NCI-H345 treated with DMSO at 0.1 percent for 48 hours (cell line): Measurements from ENCODE around the gene VSIR.

Source experiments
- DNase-seq: peaks from one replicate; lab custom pipeline; 2025; ENCODE audit not compliant: unreplicated experiment; lab: John Stamatoyannopoulos, UW

The VSIR gene

DNA sequence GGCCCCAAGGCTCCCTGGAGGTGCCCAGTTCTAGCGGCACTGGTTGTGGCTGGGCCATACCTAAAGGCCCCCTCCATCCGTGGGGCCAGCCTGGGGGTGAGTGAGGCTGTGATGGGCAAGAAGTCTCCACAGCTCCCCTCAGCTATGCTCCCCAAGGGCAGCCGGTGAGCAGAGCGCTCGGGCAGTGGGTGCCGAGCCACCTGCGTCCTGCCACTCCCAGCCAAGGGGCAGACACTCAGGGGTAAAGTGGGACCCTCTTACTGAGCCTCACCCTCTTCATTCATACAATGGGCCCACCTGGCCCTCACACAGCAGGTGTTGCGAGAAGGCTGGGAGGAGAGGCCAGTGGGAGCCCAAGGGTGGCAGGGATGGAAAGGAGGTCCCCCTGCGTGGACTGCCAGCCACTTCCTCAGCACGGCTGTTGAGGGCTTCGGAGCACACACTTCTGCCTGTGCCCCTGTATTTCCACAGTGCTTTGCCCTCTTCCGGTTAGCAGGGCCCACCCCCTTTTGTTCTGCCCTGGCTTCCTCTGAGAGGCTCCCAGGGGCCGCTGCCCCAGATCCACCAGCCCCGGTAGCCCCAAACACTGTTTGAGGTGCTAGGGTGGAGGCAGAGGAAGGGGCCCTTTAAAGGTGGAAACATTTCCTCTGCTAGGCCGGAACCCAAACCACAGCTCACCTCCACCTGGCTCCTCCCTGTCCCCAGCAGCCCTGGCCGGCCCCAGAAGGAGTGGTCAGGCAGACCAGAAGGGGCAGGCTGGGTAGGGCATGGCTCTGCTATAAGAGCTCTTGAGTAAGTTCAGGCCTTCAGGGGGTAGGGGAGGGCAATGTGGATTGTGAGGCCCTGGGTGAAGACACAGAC, 37.4 kb downstream of the VSIR start:
- DNase-seq, result no peak

DNA sequence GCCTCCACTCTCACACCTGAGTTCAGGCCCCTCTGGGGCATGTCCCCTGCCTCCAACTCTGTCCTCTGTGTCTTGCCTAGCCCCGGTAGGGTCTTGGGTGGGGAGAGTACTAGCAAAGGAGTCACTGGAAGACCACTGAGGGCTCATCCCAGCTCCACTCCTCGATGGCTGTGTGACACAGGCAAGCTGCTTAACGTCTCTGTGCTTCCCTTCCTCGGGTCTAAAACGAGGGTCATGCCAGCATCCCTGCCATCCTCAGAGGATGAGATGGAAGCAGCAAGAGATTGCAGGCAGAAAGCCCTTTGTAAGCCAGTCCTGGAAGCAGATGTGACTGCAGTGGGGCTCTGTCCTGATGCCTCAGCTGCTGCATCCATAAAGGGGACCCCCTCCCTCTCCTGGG, 38.5 kb downstream of the VSIR start:
- DNase-seq, result no peak

- DNase-seq, result no peak
These were observed 41.5 kb downstream of the VSIR start for GRCh38 chr10:71731791-71732190.

- DNase-seq, result no peak
These were observed 44.1 kb downstream of the VSIR start for GRCh38 chr10:71729161-71729636.

GRCh38 chr10:71727738-71728737, 45.3 kb downstream of the VSIR start:
- no peak for DNase-seq

DNA sequence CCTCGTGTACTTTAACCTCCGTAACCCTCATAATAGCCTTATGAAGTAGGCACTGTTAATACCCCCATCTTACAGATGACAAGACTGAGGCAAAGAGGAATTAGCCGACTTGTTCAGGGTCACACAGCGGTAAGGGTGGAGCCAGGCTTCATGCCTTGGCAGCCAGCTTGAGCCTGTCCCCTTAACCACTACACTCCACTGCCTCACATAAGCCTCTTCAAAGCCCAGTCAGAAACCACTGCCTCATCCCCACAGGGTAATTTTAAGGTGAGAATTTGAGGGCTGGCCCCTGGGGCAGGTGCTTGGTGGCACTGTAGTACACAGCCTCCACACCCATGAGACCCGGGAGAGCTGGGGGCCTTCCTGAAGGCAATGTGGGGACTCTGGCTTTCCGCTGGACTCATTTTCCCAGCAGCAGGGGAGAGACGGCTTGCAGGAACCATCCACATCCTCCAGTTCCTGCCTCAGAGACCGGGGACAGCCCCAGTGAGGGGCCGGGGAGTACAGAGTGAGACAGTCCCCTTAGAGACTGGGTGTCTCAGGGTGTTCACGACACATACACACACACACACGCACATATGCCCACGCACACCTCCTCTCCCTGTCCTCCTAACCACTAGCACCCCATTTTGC, 46.1 kb downstream of the VSIR start:
- DNase-seq, result no peak

- no peak for DNase-seq
These were observed 46.7 kb downstream of the VSIR start for GRCh38 chr10:71726580-71727104.

DNA sequence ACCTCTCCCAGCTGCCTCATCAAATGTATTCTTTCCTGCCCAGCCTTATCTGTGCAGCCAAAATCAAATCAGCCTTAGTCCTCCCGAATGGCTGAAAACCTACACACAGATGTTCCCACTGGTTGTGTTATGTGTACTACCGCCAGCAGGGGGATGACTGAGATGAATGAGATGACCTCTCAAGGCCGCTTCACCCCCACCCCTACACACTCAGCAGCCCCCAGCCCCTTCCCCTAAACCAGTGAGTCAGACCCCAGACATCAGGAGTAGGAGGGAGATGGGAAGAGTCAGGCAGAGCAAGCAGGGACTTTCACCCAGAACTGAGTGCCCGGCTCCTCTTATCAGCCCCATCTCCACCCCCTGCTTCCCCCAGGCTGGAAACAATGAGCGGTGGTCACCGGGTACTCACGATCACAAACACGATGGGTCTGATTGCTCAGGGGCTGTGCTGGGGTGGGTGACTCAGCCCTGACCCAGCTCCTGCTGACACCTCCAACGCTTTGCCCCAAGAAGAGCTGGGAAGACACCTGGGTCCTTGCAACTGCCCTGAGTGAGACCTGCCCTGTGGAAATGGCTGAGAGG, 47.2 kb downstream of the VSIR start:
- DNase-seq, result no peak

DNA sequence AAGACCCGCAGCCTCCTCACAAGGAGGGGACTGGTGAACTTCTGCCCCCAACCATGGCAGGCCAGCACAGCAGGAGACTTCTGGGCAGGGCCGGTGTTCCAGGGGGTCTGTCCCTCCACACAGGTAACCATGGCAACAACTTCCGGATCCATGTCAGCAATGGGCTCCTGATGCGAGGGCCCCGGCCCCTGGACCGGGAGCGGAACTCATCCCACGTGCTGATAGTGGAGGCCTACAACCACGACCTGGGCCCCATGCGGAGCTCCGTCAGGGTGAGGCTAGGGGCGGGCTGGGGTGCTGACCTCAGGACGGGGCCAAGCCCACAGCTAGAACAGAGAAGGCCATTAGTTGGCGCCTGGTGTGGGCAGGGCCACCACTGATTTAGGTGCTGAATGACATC, 48.1 kb downstream of the VSIR start:
- no peak for DNase-seq

GRCh38 chr10:71724539-71724938, 48.8 kb downstream of the VSIR start:
- no peak for DNase-seq

DNA sequence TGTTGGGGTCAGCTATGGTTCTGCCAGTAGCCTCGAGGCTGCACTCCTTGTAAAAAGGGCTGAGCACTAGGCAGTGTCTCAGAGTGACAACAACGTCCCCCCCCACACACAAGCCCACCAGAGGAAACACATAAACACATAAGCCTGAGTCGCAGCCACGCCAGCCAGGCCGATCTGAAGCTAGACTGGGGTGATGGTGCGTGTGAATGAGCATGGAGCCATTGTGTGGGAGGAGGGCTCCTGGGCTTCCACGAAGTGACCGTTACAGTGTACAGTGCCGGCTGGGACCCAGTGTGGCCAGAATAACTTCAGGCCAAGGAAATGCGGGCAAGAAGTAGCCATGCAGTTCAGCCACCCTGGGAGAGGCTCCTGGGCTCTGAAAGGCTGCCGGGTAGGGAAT, 50.0 kb downstream of the VSIR start:
- DNase-seq, result no peak

- no peak for DNase-seq
These were observed 50.5 kb downstream of the VSIR start for GRCh38 chr10:71722849-71723248.

DNA sequence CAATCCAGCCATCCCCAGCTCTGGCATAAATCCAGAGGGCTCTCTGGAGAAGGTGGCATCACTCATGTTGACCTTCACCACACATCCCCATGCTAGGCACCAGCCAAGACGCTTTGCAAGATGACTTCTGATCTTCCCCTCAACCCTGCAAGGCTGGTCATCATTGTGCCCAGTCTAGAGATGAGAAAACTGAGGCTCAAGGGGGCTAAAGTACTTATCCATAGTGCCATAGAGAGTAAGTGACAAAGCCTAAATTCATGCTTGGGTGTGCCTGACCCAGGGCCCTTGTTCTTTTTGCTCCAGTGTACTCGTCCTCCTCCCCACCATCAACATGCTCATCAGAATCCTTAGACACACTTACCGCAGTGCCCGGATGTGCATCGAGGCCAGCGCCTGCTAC, 52.0 kb downstream of the VSIR start:
- no peak for DNase-seq

GRCh38 chr10:71720288-71720687, 53.0 kb downstream of the VSIR start:
- no peak for DNase-seq

GRCh38 chr10:71719464-71720201, 53.7 kb downstream of the VSIR start, which contains the start of gene C10orf105:
TSS of gene C10orf105 (minus strand) at chr10:71719778. CDS start at chr10:71716337, 3,441 bp downstream.
- no peak for DNase-seq

DNA sequence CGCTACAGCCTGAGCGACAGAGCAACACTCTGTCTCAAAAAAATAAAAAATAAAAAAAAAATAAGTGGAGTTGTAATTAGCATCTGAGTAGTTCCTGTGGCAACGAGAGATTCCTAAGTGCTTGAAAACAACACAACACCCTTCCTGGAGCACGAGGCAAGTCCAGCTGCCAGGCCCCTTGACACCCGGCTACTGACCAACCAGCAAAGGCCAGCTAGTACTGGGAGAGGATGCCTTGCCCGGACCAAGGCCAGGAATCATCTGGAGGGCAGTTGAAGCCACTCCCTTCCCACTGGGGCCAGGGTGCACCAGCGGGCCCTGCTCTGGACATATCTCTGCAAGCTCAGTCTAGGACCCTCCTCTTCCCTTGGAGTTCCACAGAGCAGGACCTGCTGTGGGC, 54.3 kb downstream of the VSIR start:
- DNase-seq, result no peak

DNA sequence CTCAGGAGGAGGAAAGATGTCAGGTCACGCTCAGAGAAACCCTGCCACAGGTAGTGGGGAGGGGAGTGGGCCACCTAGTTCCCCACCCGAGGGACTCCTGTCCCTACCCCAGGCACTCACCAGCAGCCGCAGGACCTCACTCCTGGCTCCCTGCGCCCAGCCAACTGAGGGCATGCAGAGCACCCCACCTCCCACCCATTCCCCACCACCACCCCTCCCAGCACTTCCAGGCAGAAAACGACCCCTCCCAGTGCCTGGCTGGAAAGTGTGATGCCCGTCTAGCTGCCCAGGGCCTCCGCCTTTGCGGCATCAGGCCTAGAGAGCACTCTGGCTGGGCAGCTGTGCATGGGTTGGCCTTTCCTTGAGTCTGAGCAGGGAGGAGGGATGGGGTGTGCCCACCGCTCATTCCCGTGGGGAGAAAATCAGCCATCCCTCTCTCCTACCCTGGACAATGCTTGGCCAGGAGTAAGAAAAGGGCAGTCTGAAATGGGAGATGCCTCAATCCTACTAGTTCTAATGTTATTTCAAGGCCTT, 55.1 kb downstream of the VSIR start:
- no peak for DNase-seq

- DNase-seq, result no peak
These were observed 55.8 kb downstream of the VSIR start for GRCh38 chr10:71717551-71717951.

- no peak for DNase-seq
These were observed 56.3 kb downstream of the VSIR start for GRCh38 chr10:71717056-71717455.

DNA sequence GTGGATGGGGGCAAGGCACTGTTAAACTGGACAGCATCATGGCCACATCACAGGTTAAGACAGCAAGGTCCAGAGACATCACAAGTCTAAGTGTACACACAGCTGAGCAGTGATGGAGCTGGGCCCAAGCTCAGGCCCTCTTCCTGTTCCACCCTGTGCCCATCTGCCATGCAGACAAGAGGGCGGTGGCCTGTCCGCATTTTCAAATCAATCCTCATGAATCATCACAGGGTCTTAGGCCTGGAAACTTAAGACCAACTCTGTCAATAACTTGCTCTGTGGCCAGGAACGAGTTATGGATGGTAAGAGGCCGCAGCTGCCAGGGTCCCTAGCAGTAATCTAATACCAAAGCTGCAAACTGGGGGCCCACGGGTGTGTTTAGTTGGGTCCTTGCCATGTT, 56.9 kb downstream of the VSIR start:
- DNase-seq, result no peak
